HCT116 (cell line): ENCODE measurements around the gene TMEM123. TPM values are rescaled to one million over a fixed set of nuclear protein-coding genes. Genes with fewer than 3 reads are reported as not detected.

Experiments used
- ATAC-seq: fragments of 200-7000 bp; cut with Tn5 transposase; 2 replicates; pipeline ENCODE4 v1.9.1; 2020; ENCODE audit warnings: mild to moderate bottlenecking, moderate library complexity
- BruUV-seq: library from RNA; stranded (reverse); fragments of 400-500 nt; replicated peaks from 2 replicates; lab custom pipeline; 2021; lab: Mats Ljungman, UMichigan
- CTCF ChIA-PET: fragments of 300-600 bp; sonication (Branson Sonifier 250); formaldehyde crosslinking; loops from one replicate; lab custom pipeline; 2021; ENCODE audit warnings: antibody characterized with exemption; lab: Charles Lee
- POLR2A ChIA-PET: fragments of 300-600, 350-600 bp; sonication (Branson Sonifier 250); formaldehyde crosslinking; loops from one replicate; lab custom pipeline; 2021; ENCODE audit warnings: antibody characterized with exemption; lab: Charles Lee
- RAD21 ChIA-PET, 2 experiments: fragments of 300-600 bp; sonication (Branson Sonifier 250); formaldehyde crosslinking; loops; one replicate each; lab custom pipeline; 2023; ENCODE audit warnings: low total read pairs in 2 of 2; ENCODE audit not compliant: uncharacterized antibody in 2 of 2, unreplicated experiment in 2 of 2, low non-redundant PET in 1 of 2; lab: Charles Lee
- DNase-seq: peaks from one replicate; pipeline ENCODE4 v3.0.0-alpha.2; 2010; ENCODE audit warnings: low read depth, low spot score
- H2AFZ ChIP-seq: fragments of 200-600 bp; shearing (Covaris generic), sonication (generic); 2 replicates; pipeline ENCODE4 v1.6.1; 2017; ENCODE audit warnings: low read depth, mixed run types, mixed read lengths, antibody characterized with exemption, low read length; ENCODE audit not compliant: poor library complexity, severe bottlenecking
- H3K27ac ChIP-seq: 2 replicates; pipeline ENCODE4 v1.5.1; 2012; ENCODE audit warnings: low read depth, low read length
- H3K27me3 ChIP-seq: fragments of 200-600 bp; sonication (generic); 2 replicates; pipeline ENCODE4 v1.6.1; 2016; ENCODE audit warnings: mixed run types, low read length, mixed read lengths; ENCODE audit not compliant: insufficient read depth
- H3K36me3 ChIP-seq, 2 experiments: fragments of 200-500 bp in 1 of 2; fragments of 200-600 bp in 1 of 2; sonication (Bioruptor generic) in 1 of 2; sonication (generic) in 1 of 2; 2 replicates each; pipeline versions ENCODE4 v1.5.1 to v1.6.1; 2014 to 2016; ENCODE audit warnings: low read length in 2 of 2, inconsistent platforms in 1 of 2, mixed read lengths in 1 of 2, mixed run types in 1 of 2; ENCODE audit not compliant: insufficient read depth in 2 of 2, control insufficient read depth in 1 of 2
- H3K4me1 ChIP-seq, 2 experiments: fragments of 200-600 bp in 1 of 2; sonication (generic) in 1 of 2; 2 replicates each; pipeline versions ENCODE4 v1.5.1 to v1.6.1; 2012 to 2017; ENCODE audit warnings: low read length in 2 of 2, inconsistent platforms in 1 of 2, mild to moderate bottlenecking in 1 of 2, mixed read lengths in 1 of 2, mixed run types in 1 of 2, moderate library complexity in 1 of 2; ENCODE audit not compliant: insufficient read depth in 2 of 2, control insufficient read depth in 1 of 2
- H3K4me2 ChIP-seq: fragments of 200-600 bp; sonication (generic); 2 replicates; pipeline ENCODE4 v1.6.1; 2017; ENCODE audit warnings: mixed run types, low read length, mixed read lengths
- H3K4me3 ChIP-seq, 2 experiments: fragments of 200-600 bp in 1 of 2; sonication (generic) in 1 of 2; replicated peaks in 1 of 2; 2 replicates each; pipeline ENCODE4 v1.5.1; 2011 to 2016; ENCODE audit warnings: low read length in 2 of 2, control low read depth in 1 of 2, low read depth in 1 of 2, mild to moderate bottlenecking in 1 of 2, mixed read lengths in 1 of 2, mixed run types in 1 of 2
- H3K79me2 ChIP-seq: fragments of 200-600 bp; sonication (generic); 2 replicates; pipeline ENCODE4 v1.6.1; 2017; ENCODE audit warnings: mild to moderate bottlenecking, mixed run types, low read length, moderate library complexity, mixed read lengths; ENCODE audit not compliant: insufficient read depth
- H3K9ac ChIP-seq: fragments of 200-600 bp; sonication (generic); 2 replicates; pipeline ENCODE4 v1.6.1; 2016; ENCODE audit warnings: low read length, mixed read lengths
- H3K9me2 ChIP-seq: fragments of 200-600 bp; sonication (generic), shearing (Covaris generic); 2 replicates; pipeline ENCODE4 v1.6.1; 2017; ENCODE audit warnings: mixed run types, mild to moderate bottlenecking, moderate library complexity; ENCODE audit not compliant: insufficient read depth
- H3K9me3 ChIP-seq, 2 experiments: fragments of 200-500 bp in 1 of 2; fragments of 200-600 bp in 1 of 2; sonication (Bioruptor generic) in 1 of 2; sonication (generic) in 1 of 2; 2 replicates each; pipeline ENCODE4 v1.6.1; 2014 to 2017; ENCODE audit warnings: low read length in 2 of 2, mixed read lengths in 2 of 2, inconsistent platforms in 1 of 2, low read depth in 1 of 2, mild to moderate bottlenecking in 1 of 2, mixed run types in 1 of 2, moderate library complexity in 1 of 2; ENCODE audit not compliant: control insufficient read depth in 1 of 2, insufficient read depth in 1 of 2
- H4K20me1 ChIP-seq: fragments of 200-600 bp; sonication (generic), shearing (Covaris generic); 2 replicates; pipeline ENCODE4 v1.6.1; 2017; ENCODE audit warnings: mixed run types, mild to moderate bottlenecking, moderate library complexity; ENCODE audit not compliant: insufficient read depth
- CBX3 ChIP-seq: IDR thresholded peaks from 2 replicates; pipeline ENCODE4 v1.6.1; 2012; ENCODE audit warnings: low read depth
- EZH2 ChIP-seq: fragments of 200-600 bp; sonication (generic); IDR thresholded peaks from 2 replicates; pipeline ENCODE4 v1.6.1; 2017; ENCODE audit warnings: antibody characterized with exemption, mixed run types
- EZH2phosphoT487 ChIP-seq: fragments of 200-600 bp; IDR thresholded peaks from 2 replicates; pipeline ENCODE4 v1.6.1; 2018; ENCODE audit warnings: antibody characterized with exemption, borderline replicate concordance
- FOSL1 ChIP-seq: IDR thresholded peaks from 2 replicates; pipeline ENCODE4 v1.6.1; 2012; ENCODE audit warnings: low read depth
- SIN3A ChIP-seq: IDR thresholded peaks from 2 replicates; pipeline ENCODE4 v1.6.1; 2012; ENCODE audit warnings: low read depth
- ZFX ChIP-seq: fragments of 450-650 bp; IDR thresholded peaks from 2 replicates; pipeline ENCODE4 v1.6.1; 2017
- intact Hi-C: fragments of 100-400 bp; cut with micrococcal nuclease; formaldehyde crosslinking; loops from 2 replicates; pipeline ENCODE4 v1.10.0; 2022
- total RNA-seq: library from RNA; stranded (reverse); gene quantifications from one replicate; pipeline ENCODE4 v1.2.1, GENCODE V29; 2021; ENCODE audit not compliant: unreplicated experiment
- TF ChIP-seq, protein P1 (sequence below), 3 experiments: fragments of 200-600 bp in 1 of 3; sonication (generic) in 1 of 3; IDR thresholded peaks in 2 of 3; conservative IDR thresholded peaks in 1 of 3; 2 replicates each; pipeline ENCODE4 v1.5.1; 2012 to 2017; ENCODE audit warnings: low read depth in 2 of 3, low read length in 2 of 3, antibody characterized with exemption in 1 of 3, borderline replicate concordance in 1 of 3, control low read depth in 1 of 3, mild to moderate bottlenecking in 1 of 3, mixed read lengths in 1 of 3, mixed run types in 1 of 3, moderate library complexity in 1 of 3; ENCODE audit not compliant: insufficient read depth in 1 of 3
- TF ChIP-seq, protein P2 (sequence below): IDR thresholded peaks from 2 replicates; pipeline ENCODE4 v1.6.1; 2012; ENCODE audit warnings: low read depth

The TMEM123 gene
- total RNA-seq, 1 experiment from 2014 or later, result 217 TPM

DNA sequence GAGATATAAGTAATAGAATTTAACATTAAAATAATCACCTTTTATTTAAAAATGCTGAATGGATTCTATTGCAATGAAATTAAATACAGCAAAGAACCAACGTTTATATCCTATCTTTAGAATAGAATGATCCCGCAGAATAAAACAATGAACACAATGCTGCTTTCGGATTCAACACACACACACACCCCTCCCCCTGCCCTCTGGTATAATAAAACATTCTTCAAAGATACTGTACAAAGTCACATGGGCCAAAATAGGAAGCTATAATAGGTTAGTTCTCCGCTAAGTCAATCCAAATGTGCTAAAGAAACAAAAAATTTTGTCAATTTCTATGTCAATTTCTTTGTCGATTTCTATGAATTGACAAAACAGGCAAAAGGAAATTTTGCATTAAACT, 47.1 kb downstream of the TMEM123 start (continued):
- TF ChIP-seq, protein P1, sequence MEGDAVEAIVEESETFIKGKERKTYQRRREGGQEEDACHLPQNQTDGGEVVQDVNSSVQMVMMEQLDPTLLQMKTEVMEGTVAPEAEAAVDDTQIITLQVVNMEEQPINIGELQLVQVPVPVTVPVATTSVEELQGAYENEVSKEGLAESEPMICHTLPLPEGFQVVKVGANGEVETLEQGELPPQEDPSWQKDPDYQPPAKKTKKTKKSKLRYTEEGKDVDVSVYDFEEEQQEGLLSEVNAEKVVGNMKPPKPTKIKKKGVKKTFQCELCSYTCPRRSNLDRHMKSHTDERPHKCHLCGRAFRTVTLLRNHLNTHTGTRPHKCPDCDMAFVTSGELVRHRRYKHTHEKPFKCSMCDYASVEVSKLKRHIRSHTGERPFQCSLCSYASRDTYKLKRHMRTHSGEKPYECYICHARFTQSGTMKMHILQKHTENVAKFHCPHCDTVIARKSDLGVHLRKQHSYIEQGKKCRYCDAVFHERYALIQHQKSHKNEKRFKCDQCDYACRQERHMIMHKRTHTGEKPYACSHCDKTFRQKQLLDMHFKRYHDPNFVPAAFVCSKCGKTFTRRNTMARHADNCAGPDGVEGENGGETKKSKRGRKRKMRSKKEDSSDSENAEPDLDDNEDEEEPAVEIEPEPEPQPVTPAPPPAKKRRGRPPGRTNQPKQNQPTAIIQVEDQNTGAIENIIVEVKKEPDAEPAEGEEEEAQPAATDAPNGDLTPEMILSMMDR (IDR thresholded peaks at IDR 0.05 in 2 of 3, conservative IDR thresholded peaks at IDR 0.05 in 1 of 3; ENCODE audit: borderline replicate concordance in 1 of 3, insufficient read depth in 1 of 3, low read depth in 2 of 3, low read length in 2 of 3), result no peak
- TF ChIP-seq EZH2phosphoT487, result no peak
- TF ChIP-seq FOSL1, result no peak
- TF ChIP-seq EZH2, result no peak
- TF ChIP-seq CBX3, result no peak
- TF ChIP-seq, protein P2, sequence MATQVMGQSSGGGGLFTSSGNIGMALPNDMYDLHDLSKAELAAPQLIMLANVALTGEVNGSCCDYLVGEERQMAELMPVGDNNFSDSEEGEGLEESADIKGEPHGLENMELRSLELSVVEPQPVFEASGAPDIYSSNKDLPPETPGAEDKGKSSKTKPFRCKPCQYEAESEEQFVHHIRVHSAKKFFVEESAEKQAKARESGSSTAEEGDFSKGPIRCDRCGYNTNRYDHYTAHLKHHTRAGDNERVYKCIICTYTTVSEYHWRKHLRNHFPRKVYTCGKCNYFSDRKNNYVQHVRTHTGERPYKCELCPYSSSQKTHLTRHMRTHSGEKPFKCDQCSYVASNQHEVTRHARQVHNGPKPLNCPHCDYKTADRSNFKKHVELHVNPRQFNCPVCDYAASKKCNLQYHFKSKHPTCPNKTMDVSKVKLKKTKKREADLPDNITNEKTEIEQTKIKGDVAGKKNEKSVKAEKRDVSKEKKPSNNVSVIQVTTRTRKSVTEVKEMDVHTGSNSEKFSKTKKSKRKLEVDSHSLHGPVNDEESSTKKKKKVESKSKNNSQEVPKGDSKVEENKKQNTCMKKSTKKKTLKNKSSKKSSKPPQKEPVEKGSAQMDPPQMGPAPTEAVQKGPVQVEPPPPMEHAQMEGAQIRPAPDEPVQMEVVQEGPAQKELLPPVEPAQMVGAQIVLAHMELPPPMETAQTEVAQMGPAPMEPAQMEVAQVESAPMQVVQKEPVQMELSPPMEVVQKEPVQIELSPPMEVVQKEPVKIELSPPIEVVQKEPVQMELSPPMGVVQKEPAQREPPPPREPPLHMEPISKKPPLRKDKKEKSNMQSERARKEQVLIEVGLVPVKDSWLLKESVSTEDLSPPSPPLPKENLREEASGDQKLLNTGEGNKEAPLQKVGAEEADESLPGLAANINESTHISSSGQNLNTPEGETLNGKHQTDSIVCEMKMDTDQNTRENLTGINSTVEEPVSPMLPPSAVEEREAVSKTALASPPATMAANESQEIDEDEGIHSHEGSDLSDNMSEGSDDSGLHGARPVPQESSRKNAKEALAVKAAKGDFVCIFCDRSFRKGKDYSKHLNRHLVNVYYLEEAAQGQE, result no peak

DNA sequence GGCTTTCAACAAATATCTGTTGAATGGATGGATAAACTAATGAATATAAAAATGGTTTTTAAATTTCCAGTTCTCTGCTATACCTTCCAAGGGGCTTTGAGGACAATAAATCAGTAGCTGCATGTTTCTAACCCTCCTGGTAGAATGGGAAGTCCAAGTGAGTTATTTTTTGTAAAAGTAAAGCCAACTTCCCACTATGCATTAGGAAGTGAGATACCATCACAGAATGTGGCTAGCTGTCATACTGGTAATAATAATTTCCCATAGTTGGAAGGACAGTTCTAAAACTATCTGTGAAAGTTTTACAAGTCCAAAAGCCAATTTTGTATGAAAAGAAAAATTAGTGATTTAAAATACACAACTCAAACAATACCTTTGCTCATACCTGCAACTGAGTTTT, 50.0 kb downstream of the TMEM123 start:
- Histone ChIP-seq H3K4me1 (0 out of 4 replicates have a peak, but pooled peaks cover 0 to 4% of the 10 kb centered on the region in 2 experiments), H3K27ac (no peak overlapping the region), H3K9ac (no peak overlapping the region), H3K79me2 (peaks cover 55% of the 10 kb centered on the region), H3K27me3 (no peaks in the 10 kb centered on the region), H3K4me3 (no peak overlapping the region), H4K20me1 (no peaks in the 10 kb centered on the region), H3K4me2 (no peak overlapping the region), H3K36me3 (peaks cover 24 to 36% of the 10 kb centered on the region in 2 experiments; a peak in 3 of 4 replicates), H3K9me3 (no peaks in the 10 kb centered on the region), H2AFZ (no peak overlapping the region), H3K9me2 (no peaks in the 10 kb centered on the region)
- DNase-seq, result no peak
- no TSS peak for BruUV-seq
- ATAC-seq, result no peak
- ChIA-PET CTCF (interaction anchor here (1.3 kb wide), 1 partner anchor 12 kb away, joined by 4 read pairs; no protein-coding TSS in a partner anchor), RAD21 (no interaction called here), POLR2A (no interaction called here)
- TF ChIP-seq SIN3A (no peak), ZFX (no peak)
- intact Hi-C loops, result no loop called here
